T-helper 2 cell treated with Interferon-gamma antibody and Interleukin-4, amounts not matched to agents 5 μg/mL and 100 μg/mL, for 36 hours (primary cell): ENCODE results near the gene MYO9B.

Source experiments
- DNase-seq: peaks from one replicate; pipeline ENCODE4 v3.0.0; 2021; ENCODE audit warnings: low spot score
- H3K27ac Mint-ChIP-seq: one replicate; pipeline ENCODE4 v1.8.0; 2021; ENCODE audit warnings: mild to moderate bottlenecking, mixed read lengths
- H3K27me3 Mint-ChIP-seq: one replicate; pipeline ENCODE4 v1.8.0; 2021; ENCODE audit warnings: low read depth, mixed read lengths
- H3K36me3 Mint-ChIP-seq: one replicate; pipeline ENCODE4 v1.8.0; 2021; ENCODE audit warnings: low read depth, mixed read lengths
- H3K4me1 Mint-ChIP-seq: one replicate; pipeline ENCODE4 v1.8.0; 2021; ENCODE audit warnings: low read depth, mixed read lengths
- H3K4me3 Mint-ChIP-seq: one replicate; pipeline ENCODE4 v1.8.0; 2022; ENCODE audit warnings: mild to moderate bottlenecking, moderate library complexity, mixed read lengths
- H3K9me3 Mint-ChIP-seq: one replicate; pipeline ENCODE4 v1.8.0; 2021; ENCODE audit warnings: mixed read lengths

Gene MYO9B

DNA sequence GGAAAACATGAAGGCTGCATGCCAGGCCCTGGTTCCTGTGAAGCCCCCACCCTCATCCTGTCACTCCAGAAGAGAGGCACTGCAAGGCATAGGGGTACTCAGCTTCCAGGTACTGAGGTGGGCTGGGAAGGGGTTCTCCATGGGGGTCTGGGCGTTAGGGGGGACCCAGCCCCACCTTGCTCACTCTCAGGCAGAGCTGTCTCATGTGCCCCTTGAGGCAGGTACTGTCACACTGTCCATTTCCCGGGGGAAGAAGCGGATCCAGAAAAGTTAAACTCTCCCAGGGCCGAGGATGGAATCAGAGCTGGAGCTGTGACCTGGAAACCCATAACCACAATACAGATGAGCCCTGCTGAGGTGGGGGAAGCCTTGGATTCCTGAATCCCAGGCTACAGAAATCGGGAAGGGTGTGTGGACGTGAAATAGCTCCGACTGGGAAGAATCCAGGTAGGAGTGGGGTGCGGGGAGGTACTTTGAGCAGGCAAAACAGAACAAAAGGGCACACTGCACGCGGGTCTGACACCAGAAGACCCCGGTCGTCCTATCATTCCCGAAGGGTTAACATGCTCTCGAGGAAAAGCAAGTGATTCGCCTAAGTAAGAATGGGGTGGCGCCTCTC, 139.0 kb downstream of the MYO9B start:
- Mint-ChIP-seq H3K36me3 (peaks cover 45% of the 10 kb centered on the region), H3K27ac (peak overlapping the region; percentile 96), H3K4me1 (peaks cover 14% of the 10 kb centered on the region), H3K9me3 (no peaks in the 10 kb centered on the region), H3K4me3 (peak overlapping the region; percentile 83), H3K27me3 (no peaks in the 10 kb centered on the region)
- DNase-seq: no peak

DNA sequence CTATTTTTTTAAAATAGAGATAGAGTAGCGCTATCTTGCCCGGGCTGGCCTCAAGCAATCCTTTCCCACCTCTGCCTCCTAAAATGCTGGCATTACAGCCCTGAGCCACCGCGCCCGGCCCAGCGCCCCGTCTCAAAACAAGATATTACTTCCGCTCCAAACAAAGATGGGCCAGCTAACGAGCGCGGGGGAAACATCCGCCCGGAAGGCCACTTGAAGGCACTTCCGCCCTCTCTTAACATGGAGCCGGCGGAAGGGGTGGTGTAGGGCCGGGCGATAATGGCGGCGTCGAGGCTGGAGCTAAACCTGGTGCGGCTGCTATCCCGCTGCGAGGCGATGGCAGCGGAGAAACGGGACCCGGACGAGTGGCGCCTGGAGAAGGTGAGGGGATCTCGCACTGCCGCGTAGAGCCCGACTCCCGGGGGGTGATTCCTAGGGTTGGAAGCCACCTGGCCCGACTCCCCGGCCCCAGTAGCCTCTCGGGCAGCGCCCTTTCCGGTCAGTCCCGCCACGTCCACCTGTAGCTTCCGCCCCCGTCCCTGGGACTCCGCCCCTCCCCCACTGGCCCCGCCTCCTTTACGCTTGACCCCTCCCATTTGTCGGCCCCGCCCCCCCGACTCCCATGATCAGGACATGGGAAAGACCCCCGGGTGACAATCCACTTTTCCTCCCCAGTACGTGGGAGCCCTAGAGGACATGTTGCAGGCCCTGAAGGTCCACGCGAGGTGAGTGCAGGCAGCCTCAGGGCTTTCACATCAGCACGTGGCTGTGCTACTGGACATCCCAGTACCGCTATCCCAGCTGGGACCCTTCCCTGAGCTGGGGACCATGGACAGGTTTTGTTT, 139.8 kb downstream of the MYO9B start, which contains the start of gene USE1:
USE1 (plus strand) TSS at position 231 of the 845 bp plus-strand sequence; CDS start at position 280, 49 bp downstream.
- DNase-seq: peak; percentile 85
- peaks cover 10% of the 10 kb centered on the region for H3K4me1 Mint-ChIP-seq
- peaks cover 41% of the 10 kb centered on the region for H3K36me3 Mint-ChIP-seq
- peak within 1 kb of the TSS; percentile 96 for H3K27ac Mint-ChIP-seq
- peak within 1 kb of the TSS; percentile 83 for H3K4me3 Mint-ChIP-seq
- no peaks in the 10 kb centered on the region for H3K27me3 Mint-ChIP-seq
- no peaks in the 10 kb centered on the region for H3K9me3 Mint-ChIP-seq

DNA sequence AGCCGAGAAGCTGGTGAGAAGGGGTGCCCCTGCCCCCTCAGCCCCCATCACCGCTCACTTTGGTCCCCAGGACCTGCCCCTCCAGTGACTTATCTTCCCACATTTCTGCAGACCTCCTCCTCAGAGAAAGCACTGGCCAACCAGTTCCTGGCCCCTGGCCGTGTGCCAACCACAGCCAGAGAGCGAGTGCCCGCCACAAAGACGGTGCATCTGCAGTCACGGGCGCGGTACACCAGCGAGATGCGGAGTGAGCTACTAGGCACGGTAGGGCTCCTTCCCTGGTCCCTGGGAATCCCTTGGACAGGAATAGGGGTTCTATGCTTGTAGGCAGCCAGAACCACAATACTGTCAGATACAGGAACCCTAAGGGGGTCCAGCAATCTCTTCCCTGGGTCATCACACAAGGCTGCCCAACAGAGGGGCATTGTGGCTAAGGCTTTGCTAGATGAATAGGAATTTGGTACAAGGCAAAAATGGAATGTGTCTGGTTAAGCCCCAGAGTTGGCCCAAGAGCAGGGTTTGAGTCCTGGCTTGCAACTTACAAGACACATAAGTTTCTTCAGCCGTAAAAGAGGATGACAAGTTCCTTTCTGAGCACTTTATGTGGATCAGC, 140.6 kb downstream of the MYO9B start:
- peak overlapping the region; percentile 83 for H3K4me3 Mint-ChIP-seq
- peak overlapping the region; percentile 96 for H3K27ac Mint-ChIP-seq
- H3K9me3 Mint-ChIP-seq: no peaks in the 10 kb centered on the region
- peaks cover 10% of the 10 kb centered on the region for H3K4me1 Mint-ChIP-seq
- H3K27me3 Mint-ChIP-seq: no peaks in the 10 kb centered on the region
- peaks cover 38% of the 10 kb centered on the region for H3K36me3 Mint-ChIP-seq
- no peak for DNase-seq

DNA sequence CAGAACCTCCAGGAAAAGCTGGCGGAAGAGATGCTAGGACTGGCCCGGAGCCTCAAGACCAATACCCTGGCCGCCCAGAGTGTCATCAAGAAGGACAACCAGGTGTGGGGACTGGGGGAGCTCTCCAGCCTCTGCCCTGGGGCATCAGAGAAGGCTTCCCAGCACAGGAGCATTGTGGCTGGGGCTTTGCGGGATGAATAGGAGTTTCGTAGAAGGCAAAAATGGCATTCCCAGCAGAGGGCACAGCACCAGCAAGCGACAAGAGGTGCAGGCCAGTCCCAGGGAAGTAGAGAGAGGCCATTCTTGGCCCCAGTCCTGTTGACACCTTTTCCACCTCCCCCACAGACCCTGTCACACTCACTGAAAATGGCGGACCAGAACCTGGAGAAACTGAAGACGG, 143.7 kb downstream of the MYO9B start:
- Mint-ChIP-seq H3K36me3 (peaks cover 30% of the 10 kb centered on the region), H3K27me3 (no peaks in the 10 kb centered on the region), H3K9me3 (no peaks in the 10 kb centered on the region), H3K4me1 (peaks cover 10% of the 10 kb centered on the region), H3K27ac (no peak overlapping the region), H3K4me3 (no peak overlapping the region)
- DNase-seq: no peak

DNA sequence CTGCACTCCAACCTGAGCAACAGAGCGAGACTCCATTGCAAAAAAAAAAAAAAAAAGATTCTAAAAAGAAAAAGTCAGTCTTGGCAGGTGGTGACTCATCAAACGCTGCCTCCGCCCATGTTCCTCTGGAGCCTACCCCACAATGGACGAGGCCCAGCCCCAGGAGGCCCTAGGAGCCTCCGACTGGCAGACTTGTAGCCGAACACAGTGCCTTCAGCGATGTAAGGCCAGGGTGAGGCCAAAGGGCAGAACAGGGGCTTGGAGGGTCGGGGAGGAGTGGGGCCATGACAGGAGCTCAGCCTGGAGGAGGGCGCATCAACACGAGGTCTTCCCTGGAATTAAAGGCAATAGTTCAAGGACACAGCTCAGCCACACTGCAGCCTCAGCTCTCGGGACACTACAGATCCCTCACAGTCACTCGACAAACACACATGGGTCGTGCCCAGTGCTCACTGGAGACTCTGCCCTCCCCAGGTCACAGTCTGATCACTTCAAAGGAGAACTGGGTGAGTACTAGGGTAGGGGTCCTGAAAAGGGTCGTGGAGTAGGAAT, 144.7 kb downstream of the MYO9B start:
- DNase-seq: no peak
- H3K9me3 Mint-ChIP-seq: no peaks in the 10 kb centered on the region
- no peaks in the 10 kb centered on the region for H3K27me3 Mint-ChIP-seq
- H3K27ac Mint-ChIP-seq: no peak overlapping the region
- H3K4me1 Mint-ChIP-seq: peaks cover 6% of the 10 kb centered on the region
- H3K4me3 Mint-ChIP-seq: no peak overlapping the region
- peaks cover 27% of the 10 kb centered on the region for H3K36me3 Mint-ChIP-seq

DNA sequence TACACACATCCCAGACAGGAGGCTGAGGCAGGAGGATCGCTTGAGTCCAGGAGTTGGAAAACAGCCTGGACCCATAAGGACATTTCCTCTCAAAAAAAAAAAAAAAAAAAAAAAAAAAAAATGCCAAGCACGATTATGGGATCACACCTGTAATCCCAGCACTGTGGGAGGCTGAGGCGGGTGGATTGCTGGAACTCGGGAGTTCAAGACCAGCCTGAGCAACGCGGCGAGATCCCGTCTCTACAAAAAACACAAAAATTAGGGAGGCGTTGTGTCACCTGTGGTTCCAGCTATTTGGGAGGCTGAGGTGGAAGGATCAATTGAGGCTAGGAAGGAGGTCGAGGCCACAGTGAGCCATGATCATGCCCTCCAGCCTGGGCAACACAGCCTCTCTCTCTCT, 149.5 kb downstream of the MYO9B start:
- no peak for DNase-seq
- no peaks in the 10 kb centered on the region for H3K36me3 Mint-ChIP-seq
- peaks cover 3% of the 10 kb centered on the region for H3K4me1 Mint-ChIP-seq
- no peaks in the 10 kb centered on the region for H3K9me3 Mint-ChIP-seq
- no peaks in the 10 kb centered on the region for H3K27me3 Mint-ChIP-seq
- H3K27ac Mint-ChIP-seq: no peak overlapping the region
- peak overlapping the region; percentile 65 for H3K4me3 Mint-ChIP-seq

DNA sequence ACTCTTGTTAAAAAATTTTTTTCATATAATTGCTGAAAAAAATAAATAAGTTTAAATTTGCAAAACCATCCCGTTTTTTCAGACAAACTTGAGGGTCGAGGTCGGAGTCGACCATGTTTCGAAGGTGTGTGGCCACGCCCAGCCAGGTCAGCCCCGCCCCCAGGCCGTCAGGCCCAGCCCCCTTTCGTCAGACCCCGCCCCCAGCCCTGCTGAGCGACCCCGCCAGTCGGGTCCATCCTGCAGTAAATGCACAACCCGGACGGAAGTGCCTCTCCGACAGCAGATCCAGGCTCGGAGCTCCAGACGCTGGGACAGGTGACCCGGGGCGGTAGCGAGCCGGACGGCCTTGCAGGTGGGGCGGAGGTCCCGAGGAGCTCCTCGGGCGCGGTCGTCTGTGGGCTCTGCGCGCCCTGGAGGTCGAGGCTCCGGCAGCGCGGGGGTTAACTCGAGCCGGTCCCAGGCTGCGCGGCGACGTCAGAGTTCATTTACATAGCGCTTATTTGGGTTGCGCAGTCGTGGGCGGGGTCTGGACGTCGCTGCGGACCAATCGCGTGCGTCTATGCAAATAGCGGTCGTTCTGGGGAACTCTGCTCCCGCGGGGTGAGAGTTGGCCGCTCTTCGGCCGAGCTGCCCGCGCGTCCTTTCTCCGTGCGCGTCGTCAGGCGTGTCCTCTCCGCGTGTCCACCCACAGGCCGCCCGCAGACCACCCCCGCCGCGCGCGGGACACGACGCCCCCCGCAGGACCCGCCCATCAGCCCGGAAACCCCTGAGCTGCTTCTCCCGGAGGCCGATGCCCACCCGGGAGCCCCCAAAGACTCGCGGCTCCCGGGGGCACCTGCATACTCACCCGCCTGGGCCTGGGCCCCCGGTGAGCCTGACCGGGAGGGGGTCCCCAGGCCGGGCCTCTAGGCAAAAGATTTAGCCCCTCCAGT, 150.7 kb downstream of the MYO9B start, which contains the start of gene OCEL1:
OCEL1 (plus strand) TSS at position 225 of the 932 bp plus-strand sequence; CDS start at position 247, 22 bp downstream.
- Mint-ChIP-seq H3K4me1 (peaks cover 3% of the 10 kb centered on the region), H3K27ac (peak within 1 kb of the TSS; percentile 100)

DNA sequence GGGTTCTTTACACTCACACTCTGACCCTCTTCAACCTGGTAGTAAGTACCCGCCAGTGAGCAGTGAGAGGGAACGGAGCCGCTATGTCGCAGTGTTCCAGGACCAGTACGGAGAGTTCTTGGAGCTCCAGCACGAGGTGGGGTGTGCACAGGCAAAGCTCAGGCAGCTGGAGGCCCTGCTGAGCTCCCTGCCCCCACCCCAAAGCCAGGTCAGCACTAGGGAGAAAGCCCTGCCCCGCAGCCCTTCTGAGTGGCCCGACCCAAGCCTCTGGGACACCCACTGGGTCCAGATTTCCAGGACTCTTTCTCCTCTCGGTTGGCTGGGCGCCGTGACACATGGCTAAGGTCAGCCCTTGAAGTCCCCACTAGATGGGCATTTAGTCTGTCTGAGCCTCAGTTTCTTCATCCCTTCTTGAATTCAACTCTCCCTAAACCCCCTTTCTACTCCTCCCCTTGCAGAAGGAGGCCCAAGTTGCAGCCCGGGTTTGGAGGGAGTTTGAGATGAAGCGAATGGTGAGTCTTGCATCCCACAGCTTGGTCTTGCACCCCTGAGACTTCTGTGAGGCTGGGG, 152.3 kb downstream of the MYO9B start:
- no peaks in the 10 kb centered on the region for H3K9me3 Mint-ChIP-seq
- no peaks in the 10 kb centered on the region for H3K27me3 Mint-ChIP-seq
- no peak for DNase-seq
- no peak overlapping the region for H3K27ac Mint-ChIP-seq
- peaks cover 6% of the 10 kb centered on the region for H3K36me3 Mint-ChIP-seq
- peaks cover 3% of the 10 kb centered on the region for H3K4me1 Mint-ChIP-seq
- peak overlapping the region; percentile 97 for H3K4me3 Mint-ChIP-seq

More for the DNA sequence above, 150.7 kb downstream of the MYO9B start, which contains the start of gene OCEL1:
- no peaks in the 10 kb centered on the region for H3K9me3 Mint-ChIP-seq
- DNase-seq: peak; percentile 97
- no peaks in the 10 kb centered on the region for H3K27me3 Mint-ChIP-seq
- no peaks in the 10 kb centered on the region for H3K36me3 Mint-ChIP-seq
- H3K4me3 Mint-ChIP-seq: peak within 1 kb of the TSS; percentile 97

DNA sequence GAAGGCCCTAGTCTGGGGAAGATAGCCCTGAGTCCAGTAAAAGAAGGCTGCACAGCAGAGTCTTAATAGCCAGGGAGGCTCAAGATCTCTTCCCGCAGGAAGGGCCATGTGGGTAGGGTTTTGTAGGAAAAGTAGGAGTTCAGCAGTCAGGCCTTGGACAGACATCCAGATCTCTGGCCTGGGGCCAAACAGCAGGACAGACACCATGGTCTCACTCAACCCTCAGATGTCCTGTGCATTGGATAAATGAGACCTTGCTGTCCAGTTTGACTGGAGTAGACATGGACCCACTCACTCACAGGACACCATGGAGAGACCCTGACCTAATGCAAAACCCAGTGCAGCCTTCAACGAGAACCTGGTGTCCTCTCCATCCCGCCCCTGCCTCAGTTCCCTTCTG, 154.3 kb downstream of the MYO9B start:
- peaks cover 9% of the 10 kb centered on the region for H3K4me1 Mint-ChIP-seq
- H3K9me3 Mint-ChIP-seq: no peaks in the 10 kb centered on the region
- no peak for DNase-seq
- H3K27ac Mint-ChIP-seq: no peak overlapping the region
- H3K36me3 Mint-ChIP-seq: peaks cover 6% of the 10 kb centered on the region
- H3K27me3 Mint-ChIP-seq: no peaks in the 10 kb centered on the region
- no peak overlapping the region for H3K4me3 Mint-ChIP-seq

DNA sequence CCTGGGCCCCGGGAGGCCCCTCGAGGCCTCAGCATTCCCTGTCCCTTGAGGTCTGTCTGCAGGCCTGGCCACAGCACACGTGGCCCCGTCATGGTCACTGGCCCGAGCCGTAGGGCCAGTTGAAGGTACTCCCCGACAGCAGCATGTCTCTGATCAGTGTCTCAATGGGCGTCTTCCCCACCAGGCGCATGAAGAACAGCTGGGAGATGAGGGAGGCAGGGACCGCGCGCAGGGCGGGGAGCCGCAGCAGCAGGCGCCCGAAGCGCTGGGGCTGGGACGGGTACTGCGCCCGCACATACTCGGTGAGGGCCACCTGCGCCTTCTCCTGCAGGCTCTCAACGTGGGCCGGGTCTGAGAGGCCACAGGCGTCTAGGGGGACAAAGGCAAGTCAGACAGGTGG, 156.7 kb downstream of the MYO9B start:
- Mint-ChIP-seq H3K27ac (no peak overlapping the region), H3K9me3 (no peaks in the 10 kb centered on the region), H3K27me3 (no peaks in the 10 kb centered on the region), H3K4me1 (peaks cover 6% of the 10 kb centered on the region), H3K36me3 (peaks cover 6% of the 10 kb centered on the region), H3K4me3 (no peak overlapping the region)
- DNase-seq: no peak

DNA sequence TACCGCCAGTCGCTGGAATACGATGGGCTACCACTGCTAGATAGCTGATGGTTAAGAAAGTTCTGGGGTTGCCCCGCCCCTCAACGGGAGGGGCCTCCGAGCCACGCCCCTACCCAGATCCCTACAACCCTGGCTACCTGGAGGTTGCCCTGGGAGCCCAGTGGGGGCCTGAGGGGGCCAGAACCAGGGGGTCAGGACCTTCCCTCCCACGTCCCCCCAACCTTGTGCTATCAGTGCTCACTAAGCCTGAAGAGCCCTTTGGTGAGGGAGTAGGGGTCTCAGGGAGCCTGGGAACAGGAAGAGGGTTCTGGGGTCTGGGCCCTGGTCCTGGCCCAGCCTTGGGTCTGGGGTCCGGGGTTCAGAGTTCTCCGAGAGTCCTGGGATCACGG, 159.3 kb downstream of the MYO9B start:
- peaks cover 6% of the 10 kb centered on the region for H3K4me1 Mint-ChIP-seq
- peak overlapping the region; percentile 73 for H3K27ac Mint-ChIP-seq
- no peaks in the 10 kb centered on the region for H3K27me3 Mint-ChIP-seq
- peaks cover 6% of the 10 kb centered on the region for H3K36me3 Mint-ChIP-seq
- DNase-seq: peak; percentile 71
- H3K9me3 Mint-ChIP-seq: no peaks in the 10 kb centered on the region
- peak overlapping the region; percentile 86 for H3K4me3 Mint-ChIP-seq

DNA sequence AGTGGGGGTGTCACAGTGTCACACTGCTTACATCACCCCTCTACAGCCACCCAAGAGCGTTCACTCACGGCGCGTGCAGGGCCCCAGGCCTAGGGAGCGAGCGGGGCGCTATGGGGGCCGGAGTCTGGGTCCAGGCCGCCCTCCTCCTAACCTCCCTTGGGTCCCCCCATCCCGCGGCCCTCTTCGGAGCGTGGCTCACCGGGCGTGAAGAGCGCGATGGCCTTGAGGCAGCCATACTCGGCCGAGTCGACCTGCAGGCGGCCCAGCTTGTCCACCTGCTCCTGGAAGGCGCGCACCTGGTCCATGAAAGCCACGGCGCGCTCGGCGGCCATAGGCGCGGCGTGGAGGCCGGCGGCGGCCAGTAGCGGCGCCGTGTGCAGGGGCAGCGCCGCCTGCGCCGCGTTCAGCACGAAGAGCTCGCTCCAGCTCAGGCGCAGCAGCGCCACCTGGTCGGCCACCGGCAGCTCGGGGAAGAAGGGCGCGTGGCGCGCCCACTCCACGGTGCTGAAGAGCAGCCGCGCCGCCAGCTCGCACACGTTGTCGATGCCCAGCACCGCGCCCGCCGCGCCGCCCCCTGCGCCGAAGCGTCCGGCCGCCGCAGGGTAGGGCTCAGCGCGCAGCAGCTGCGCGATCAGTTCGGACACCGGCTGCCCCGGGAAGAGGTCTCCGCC, 159.9 kb downstream of the MYO9B start:
- no peaks in the 10 kb centered on the region for H3K27me3 Mint-ChIP-seq
- DNase-seq: peak; percentile 75
- H3K36me3 Mint-ChIP-seq: peaks cover 6% of the 10 kb centered on the region
- peak overlapping the region; percentile 86 for H3K4me3 Mint-ChIP-seq
- peak overlapping the region; percentile 73 for H3K27ac Mint-ChIP-seq
- H3K9me3 Mint-ChIP-seq: no peaks in the 10 kb centered on the region
- peaks cover 6% of the 10 kb centered on the region for H3K4me1 Mint-ChIP-seq
